ENCODE measurements around the gene EML1. TPM values are rescaled to one million over a fixed set of nuclear protein-coding genes. Genes with fewer than 3 reads are reported as not detected.

Gene EML1
- total and polyA plus RNA-seq, 2 experiments from 2014 or later = 22.9 to 31.9 TPM

GRCh38 chr14:99803106-99803775 lies 10.0 kb downstream of the EML1 start:
- Histone ChIP-seq H3K9me2 (replicated peaks; ENCODE audit: insufficient read depth) (no peaks in the 10 kb centered on the region), H3K4me1 (ENCODE audit: insufficient read depth) (peaks cover 7% of the 10 kb centered on the region), H3K27ac (no peak overlapping the region), H4K20me1 (ENCODE audit: insufficient read depth, poor library complexity, severe bottlenecking) (no peaks in the 10 kb centered on the region), H3K4me3 (no peak overlapping the region), H2AFZ (no peak overlapping the region), H3K79me2 (peaks cover 82% of the 10 kb centered on the region), H3K36me3 (replicated peaks; ENCODE audit: insufficient read depth, low read depth) (no peaks in the 10 kb centered on the region), H3K27me3 (no peaks in the 10 kb centered on the region), H3K9me3 (ENCODE audit: low read depth) (no peaks in the 10 kb centered on the region), H3K4me2 (no peak overlapping the region)
- no peak for DNase-seq (ENCODE audit: low spot score)
- 91% methylated on average over 14 of the region's 14 CpGs for WGBS (ENCODE audit: low lambda C conversion rate, missing lambda C conversion rate)
- TF ChIP-seq CTCF (IDR thresholded peaks at IDR 0.05; ENCODE audit: poor library complexity) (no peak), EZH2phosphoT487 (IDR thresholded peaks at IDR 0.05; ENCODE audit: low read depth, severe bottlenecking, unreplicated experiment) (no peak), EZH2 (IDR thresholded peaks at IDR 0.05; ENCODE audit: borderline replicate concordance) (no peak)

- peaks cover 12% of the 10 kb centered on the region for H3K4me1 ChIP-seq (ENCODE audit: insufficient read depth)
- WGBS (ENCODE audit: low lambda C conversion rate, missing lambda C conversion rate) = 54% methylated on average over 6 of the region's 6 CpGs
- H3K4me3 ChIP-seq = no peak overlapping the region
- H3K9me2 ChIP-seq (replicated peaks; ENCODE audit: insufficient read depth) = no peaks in the 10 kb centered on the region
- no peak overlapping the region for H3K27ac ChIP-seq
- H3K9me3 ChIP-seq (ENCODE audit: low read depth) = no peaks in the 10 kb centered on the region
- no peak overlapping the region for H2AFZ ChIP-seq
- H3K79me2 ChIP-seq = peaks cover 78% of the 10 kb centered on the region
- DNase-seq (ENCODE audit: low spot score) = no peak
- no peaks in the 10 kb centered on the region for H4K20me1 ChIP-seq (ENCODE audit: insufficient read depth, poor library complexity, severe bottlenecking)
- H3K36me3 ChIP-seq (replicated peaks; ENCODE audit: insufficient read depth, low read depth) = no peaks in the 10 kb centered on the region
- TF ChIP-seq CTCF (IDR thresholded peaks at IDR 0.05; ENCODE audit: poor library complexity) (no peak), EZH2phosphoT487 (IDR thresholded peaks at IDR 0.05; ENCODE audit: low read depth, severe bottlenecking, unreplicated experiment) (no peak), EZH2 (IDR thresholded peaks at IDR 0.05; ENCODE audit: borderline replicate concordance) (no peak)
- H3K4me2 ChIP-seq = no peak overlapping the region
- H3K27me3 ChIP-seq = no peaks in the 10 kb centered on the region
Measured at GRCh38 chr14:99803803-99804202, 10.6 kb downstream of the EML1 start.

GRCh38 chr14:99805757-99806439 lies 12.7 kb downstream of the EML1 start:
- H3K79me2 ChIP-seq = peaks cover 60% of the 10 kb centered on the region
- H3K9me2 ChIP-seq (replicated peaks; ENCODE audit: insufficient read depth) = no peaks in the 10 kb centered on the region
- WGBS (ENCODE audit: low lambda C conversion rate, missing lambda C conversion rate) = 90% methylated on average over 12 of the region's 12 CpGs
- H3K27me3 ChIP-seq = no peaks in the 10 kb centered on the region
- no peak overlapping the region for H3K4me3 ChIP-seq
- H3K4me1 ChIP-seq (ENCODE audit: insufficient read depth) = peaks cover 21% of the 10 kb centered on the region
- no peak for DNase-seq (ENCODE audit: low spot score)
- no peaks in the 10 kb centered on the region for H4K20me1 ChIP-seq (ENCODE audit: insufficient read depth, poor library complexity, severe bottlenecking)
- H3K9me3 ChIP-seq (ENCODE audit: low read depth) = no peaks in the 10 kb centered on the region
- TF ChIP-seq EZH2 (IDR thresholded peaks at IDR 0.05; ENCODE audit: borderline replicate concordance) (no peak), CTCF (IDR thresholded peaks at IDR 0.05; ENCODE audit: poor library complexity) (no peak), EZH2phosphoT487 (IDR thresholded peaks at IDR 0.05; ENCODE audit: low read depth, severe bottlenecking, unreplicated experiment) (no peak)
- H3K4me2 ChIP-seq = no peak overlapping the region
- no peak overlapping the region for H3K27ac ChIP-seq
- no peak overlapping the region for H2AFZ ChIP-seq
- no peaks in the 10 kb centered on the region for H3K36me3 ChIP-seq (replicated peaks; ENCODE audit: insufficient read depth, low read depth)

All from hepatocyte (in vitro differentiated cells).